HFF-Myc (cell line): ENCODE measurements around the gene C5.

Source experiments
- DNase-seq: peaks from one replicate; pipeline ENCODE4 v3.0.0-alpha.2; 2011; ENCODE audit warnings: low read depth; ENCODE audit errors: extremely low read depth
- H3K4me3 ChIP-seq: replicated peaks from 2 replicates; pipeline ENCODE4 v1.5.1; 2011; ENCODE audit warnings: low read depth, mild to moderate bottlenecking, control low read depth, low read length
- TF ChIP-seq, protein P1 (sequence below): IDR thresholded peaks from 2 replicates; pipeline ENCODE4 v1.5.1; 2012; ENCODE audit warnings: mild to moderate bottlenecking, low read depth, low read length, control low read depth; ENCODE audit errors: missing control alignments

C5 gene

DNA sequence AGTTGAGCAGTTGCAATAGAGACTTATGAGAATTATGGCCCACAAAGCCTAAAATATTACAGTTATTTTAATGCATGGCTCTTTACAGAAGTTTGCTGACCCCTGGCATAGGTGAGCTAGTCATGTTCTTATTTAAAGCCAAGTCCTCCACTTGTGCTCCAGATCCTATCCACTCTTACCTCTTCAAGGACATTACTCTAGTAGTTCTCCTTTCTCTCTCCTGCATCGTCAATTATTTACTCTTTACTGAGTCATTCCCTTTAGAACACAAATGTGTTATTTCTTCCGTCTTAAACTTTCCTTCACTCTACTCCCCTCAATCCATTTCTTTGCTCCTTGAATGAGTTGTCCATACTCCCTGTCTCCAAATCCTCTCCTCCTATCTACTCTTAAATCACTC, 102.9 kb downstream of the C5 start:
- TF ChIP-seq, protein P1, sequence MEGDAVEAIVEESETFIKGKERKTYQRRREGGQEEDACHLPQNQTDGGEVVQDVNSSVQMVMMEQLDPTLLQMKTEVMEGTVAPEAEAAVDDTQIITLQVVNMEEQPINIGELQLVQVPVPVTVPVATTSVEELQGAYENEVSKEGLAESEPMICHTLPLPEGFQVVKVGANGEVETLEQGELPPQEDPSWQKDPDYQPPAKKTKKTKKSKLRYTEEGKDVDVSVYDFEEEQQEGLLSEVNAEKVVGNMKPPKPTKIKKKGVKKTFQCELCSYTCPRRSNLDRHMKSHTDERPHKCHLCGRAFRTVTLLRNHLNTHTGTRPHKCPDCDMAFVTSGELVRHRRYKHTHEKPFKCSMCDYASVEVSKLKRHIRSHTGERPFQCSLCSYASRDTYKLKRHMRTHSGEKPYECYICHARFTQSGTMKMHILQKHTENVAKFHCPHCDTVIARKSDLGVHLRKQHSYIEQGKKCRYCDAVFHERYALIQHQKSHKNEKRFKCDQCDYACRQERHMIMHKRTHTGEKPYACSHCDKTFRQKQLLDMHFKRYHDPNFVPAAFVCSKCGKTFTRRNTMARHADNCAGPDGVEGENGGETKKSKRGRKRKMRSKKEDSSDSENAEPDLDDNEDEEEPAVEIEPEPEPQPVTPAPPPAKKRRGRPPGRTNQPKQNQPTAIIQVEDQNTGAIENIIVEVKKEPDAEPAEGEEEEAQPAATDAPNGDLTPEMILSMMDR: no peak
- H3K4me3 ChIP-seq: no peak overlapping the region
- DNase-seq: no peak

DNA sequence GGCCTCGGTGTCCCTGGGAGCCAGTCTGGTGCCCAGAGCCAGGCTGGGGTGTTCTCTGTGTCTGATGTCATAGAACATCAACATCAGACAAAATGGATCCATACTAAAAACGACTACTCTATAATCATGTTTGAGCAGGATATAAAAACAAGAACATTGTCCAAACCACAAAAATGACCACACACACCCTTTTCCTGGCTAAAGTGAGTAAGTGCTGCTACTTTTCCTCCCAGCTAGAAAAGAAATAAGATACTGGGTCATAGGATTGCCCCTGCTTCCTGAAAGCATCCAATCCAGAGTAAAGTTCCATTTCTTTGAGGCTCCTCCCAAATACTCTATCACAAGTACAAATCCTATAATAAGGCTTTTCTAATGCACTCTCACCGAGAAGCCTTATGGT, 103.8 kb downstream of the C5 start:
- H3K4me3 ChIP-seq: no peak overlapping the region
- peak; percentile 27 for DNase-seq
- TF ChIP-seq, protein P1: no peak

DNA sequence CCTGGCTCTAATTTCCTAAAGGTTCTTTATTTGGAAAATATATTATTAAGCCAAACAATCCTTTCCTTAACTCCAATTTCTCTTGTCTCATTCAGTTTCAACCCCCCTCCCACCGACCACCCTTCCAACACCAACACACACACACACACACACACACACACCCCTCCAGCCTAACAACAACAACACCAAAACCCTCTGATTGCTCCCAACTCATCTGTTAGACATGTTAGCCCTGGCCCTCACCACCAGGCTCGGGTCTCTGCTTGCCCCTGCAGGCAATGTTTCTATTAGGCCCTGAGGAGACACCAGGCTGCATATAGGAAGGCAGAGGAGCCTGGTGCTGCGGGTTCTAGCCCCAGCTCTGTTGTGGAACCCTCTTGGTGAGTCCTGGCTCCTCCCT, 105.1 kb downstream of the C5 start:
- no peak for DNase-seq
- TF ChIP-seq, protein P1: no peak
- H3K4me3 ChIP-seq: no peak overlapping the region

DNA sequence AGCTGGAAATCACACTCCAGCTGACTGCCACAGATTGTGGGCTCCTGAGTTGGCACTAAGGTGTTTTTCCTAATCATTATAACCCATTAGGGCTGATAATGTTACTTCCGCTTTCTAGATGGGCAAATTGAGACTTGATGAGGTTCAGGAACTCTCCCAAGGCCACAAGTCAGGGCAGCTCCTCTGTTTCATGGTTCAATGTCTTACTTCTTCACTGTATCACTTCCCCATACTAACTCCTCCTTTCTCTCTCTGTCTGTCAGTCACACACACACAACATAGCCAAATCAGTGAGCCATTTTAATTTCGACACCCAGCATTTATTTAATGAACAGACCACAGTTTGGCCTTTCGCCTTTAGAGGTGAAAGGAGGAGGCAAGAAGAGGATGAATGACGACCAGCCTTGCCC, 105.6 kb downstream of the C5 start:
- no peak for DNase-seq
- no peak overlapping the region for H3K4me3 ChIP-seq
- TF ChIP-seq, protein P1: no peak

DNA sequence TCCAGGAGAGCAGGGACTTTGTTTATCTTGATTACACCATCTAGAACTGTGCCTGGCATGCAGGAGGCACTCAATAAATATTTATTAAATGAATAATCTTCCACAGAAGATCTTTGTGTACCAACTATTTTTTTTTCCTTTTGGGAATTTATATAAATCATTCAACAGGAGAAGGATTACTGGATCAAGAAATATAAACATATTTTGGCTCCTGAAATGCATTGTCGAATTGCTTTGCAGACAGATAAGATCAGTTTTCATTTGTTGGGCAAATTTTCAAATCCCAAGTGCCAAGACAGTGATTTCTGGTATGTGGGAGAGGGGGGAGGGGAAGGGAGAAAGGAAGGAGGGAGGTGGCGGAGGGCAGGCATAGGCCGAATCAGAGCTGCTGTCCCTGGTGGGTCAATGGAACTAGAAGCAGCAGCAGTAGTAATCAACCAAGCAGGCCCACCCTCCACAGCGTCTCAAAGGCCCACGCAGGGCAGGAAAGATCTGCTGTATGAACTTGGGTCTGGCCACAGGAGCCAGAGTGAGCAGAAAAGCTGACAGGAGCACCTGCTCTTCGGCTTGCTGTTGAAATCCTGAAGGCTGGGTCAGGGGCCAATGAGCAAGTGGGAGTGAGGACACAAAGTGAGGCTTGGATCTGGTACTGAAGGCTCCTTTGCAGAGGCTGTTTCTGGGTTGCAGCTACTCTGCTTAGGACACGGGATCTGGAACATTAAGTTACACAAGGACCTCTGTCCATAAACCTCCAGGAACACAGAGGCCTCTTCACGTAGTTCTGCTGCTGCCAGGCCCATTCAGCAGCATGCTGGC, 107.7 kb downstream of the C5 start:
- H3K4me3 ChIP-seq: no peak overlapping the region
- TF ChIP-seq, protein P1: no peak
- no peak for DNase-seq

DNA sequence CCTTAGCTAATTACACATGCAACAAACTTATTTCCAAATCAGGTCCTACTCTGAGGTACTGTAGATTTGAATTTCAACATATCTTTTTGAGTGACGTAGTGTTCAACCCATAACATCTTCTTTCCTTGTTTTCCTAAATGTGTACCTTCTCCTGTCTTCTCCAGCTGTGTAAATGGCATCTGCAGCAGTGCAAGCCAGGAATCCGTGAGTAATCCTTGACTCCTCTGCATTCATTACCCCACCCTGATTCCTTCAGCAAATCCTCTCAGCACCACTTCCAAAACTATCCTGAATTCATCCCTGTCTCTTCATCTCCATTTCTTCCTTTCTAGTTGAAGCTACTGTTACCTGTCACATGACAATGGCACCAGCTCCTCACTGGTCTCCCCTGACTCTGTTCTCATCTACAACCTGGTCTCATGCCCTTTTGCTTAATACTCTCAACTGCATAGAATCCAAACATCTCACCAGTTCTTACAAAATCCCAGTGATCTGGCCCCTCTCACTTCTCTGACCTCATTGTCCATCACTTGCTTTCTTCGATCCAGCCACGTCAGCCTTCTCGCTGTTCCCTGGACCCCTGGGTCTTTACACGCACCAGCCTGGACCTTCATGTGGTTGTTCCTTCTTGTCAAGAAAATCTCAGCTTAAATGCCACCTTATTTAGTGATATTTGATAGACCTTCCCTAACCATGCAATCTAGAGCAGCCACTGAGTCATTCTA, 108.9 kb downstream of the C5 start:
- no peak for DNase-seq
- TF ChIP-seq, protein P1: no peak
- no peak overlapping the region for H3K4me3 ChIP-seq
